Measurements from ENCODE around the gene LRRC36. TPM values are rescaled to one million over a fixed set of nuclear protein-coding genes. Genes with fewer than 3 reads are reported as not detected.

LRRC36 gene
- total and polyA plus RNA-seq, 10 of the 15 experiments (the other 5 are each of a cell fraction or from before 2014, with no cell fraction given): 0.45 to 2.0 (median 0.75) TPM; not detected in 1

- no peaks in the 10 kb centered on the region for H3K36me3 ChIP-seq (ENCODE audit: control insufficient read depth in 2 of 2, insufficient read depth in 2 of 2, low read length in 1 of 2)
- TF ChIP-seq ZBTB33 (IDR thresholded peaks at IDR 0.05) (no peak), STAT3 (IDR thresholded peaks at IDR 0.05; ENCODE audit: low read depth, low read length) (no peak), NR2F1 (conservative IDR thresholded peaks at IDR 0.05) (no peak)
- ATAC-seq: no peak
- no peaks in the 10 kb centered on the region for H3K9me3 ChIP-seq (replicated peaks; ENCODE audit: control insufficient read depth, insufficient read depth, low read length)
- H3K27ac ChIP-seq (ENCODE audit: control insufficient read depth, insufficient read depth): no peak overlapping the region
- 0 out of 2 replicates have a peak, but pooled peaks cover 2% of the 10 kb centered on the region for H4K20me1 ChIP-seq (ENCODE audit: control insufficient read depth, insufficient read depth)
- ChIA-PET CTCF (interaction anchor here (0.8 kb wide), 1 partner anchor 47 kb away, joined by 4 read pairs; no protein-coding TSS in a partner anchor), POLR2A (no interaction called here), SMC1A (ENCODE audit: uncharacterized antibody, unreplicated experiment) (no interaction called here), RAD21 (ENCODE audit: unreplicated experiment) (interaction anchor here (0.9 kb wide), 1 partner anchor 160 kb away, joined by 3 read pairs; no protein-coding TSS in a partner anchor)
- in situ Hi-C loops (cut with MboI) (loop anchor here (25.0 kb wide), 1 partner anchor 433 kb away; the partner anchor contains the start of gene CES4A), intact Hi-C loops (cut with micrococcal nuclease; ENCODE audit: unreplicated experiment) (no loop called here)
- no peaks in the 10 kb centered on the region for H3K4me1 ChIP-seq (ENCODE audit: control insufficient read depth, insufficient read depth, low read length)
- FAIRE-seq: no peak
- peaks cover 2 to 6% of the 10 kb centered on the region in 2 experiments; a peak in 3 of 4 replicates for H3K27me3 ChIP-seq (replicated peaks in 1 of 2; ENCODE audit: control insufficient read depth in 2 of 2, insufficient read depth in 2 of 2, low read length in 1 of 2)
- no peak overlapping the region for H2AFZ ChIP-seq (ENCODE audit: control insufficient read depth, low read depth, low read length)
- H3K4me2 ChIP-seq (ENCODE audit: control insufficient read depth, insufficient read depth): no peak overlapping the region
- 0% methylated on average over 1 of the region's 3 CpGs for WGBS (ENCODE audit: insufficient coverage, insufficient replicate concordance, low lambda C conversion rate, missing lambda C conversion rate)
- BruUV-seq (replicated peaks): no TSS peak
- H3K79me2 ChIP-seq (ENCODE audit: control insufficient read depth, insufficient read depth, low read length): no peaks in the 10 kb centered on the region
- no peak overlapping the region for H3K9ac ChIP-seq (ENCODE audit: control insufficient read depth, insufficient read depth, low read length)
- no peak for DNase-seq (ENCODE audit: low read depth, low spot score)
- H3K4me3 ChIP-seq: no peak overlapping the region
Measured at GRCh38 chr16:67419931-67420330, 93.3 kb downstream of the LRRC36 start.

- TF ChIP-seq POU2F2 (IDR thresholded peaks at IDR 0.05; ENCODE audit: borderline replicate concordance, low read depth, low read length): no peak
- TF ChIP-seq, protein P1, sequence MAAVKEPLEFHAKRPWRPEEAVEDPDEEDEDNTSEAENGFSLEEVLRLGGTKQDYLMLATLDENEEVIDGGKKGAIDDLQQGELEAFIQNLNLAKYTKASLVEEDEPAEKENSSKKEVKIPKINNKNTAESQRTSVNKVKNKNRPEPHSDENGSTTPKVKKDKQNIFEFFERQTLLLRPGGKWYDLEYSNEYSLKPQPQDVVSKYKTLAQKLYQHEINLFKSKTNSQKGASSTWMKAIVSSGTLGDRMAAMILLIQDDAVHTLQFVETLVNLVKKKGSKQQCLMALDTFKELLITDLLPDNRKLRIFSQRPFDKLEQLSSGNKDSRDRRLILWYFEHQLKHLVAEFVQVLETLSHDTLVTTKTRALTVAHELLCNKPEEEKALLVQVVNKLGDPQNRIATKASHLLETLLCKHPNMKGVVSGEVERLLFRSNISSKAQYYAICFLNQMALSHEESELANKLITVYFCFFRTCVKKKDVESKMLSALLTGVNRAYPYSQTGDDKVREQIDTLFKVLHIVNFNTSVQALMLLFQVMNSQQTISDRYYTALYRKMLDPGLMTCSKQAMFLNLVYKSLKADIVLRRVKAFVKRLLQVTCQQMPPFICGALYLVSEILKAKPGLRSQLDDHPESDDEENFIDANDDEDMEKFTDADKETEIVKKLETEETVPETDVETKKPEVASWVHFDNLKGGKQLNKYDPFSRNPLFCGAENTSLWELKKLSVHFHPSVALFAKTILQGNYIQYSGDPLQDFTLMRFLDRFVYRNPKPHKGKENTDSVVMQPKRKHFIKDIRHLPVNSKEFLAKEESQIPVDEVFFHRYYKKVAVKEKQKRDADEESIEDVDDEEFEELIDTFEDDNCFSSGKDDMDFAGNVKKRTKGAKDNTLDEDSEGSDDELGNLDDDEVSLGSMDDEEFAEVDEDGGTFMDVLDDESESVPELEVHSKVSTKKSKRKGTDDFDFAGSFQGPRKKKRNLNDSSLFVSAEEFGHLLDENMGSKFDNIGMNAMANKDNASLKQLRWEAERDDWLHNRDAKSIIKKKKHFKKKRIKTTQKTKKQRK (IDR thresholded peaks at IDR 0.05; ENCODE audit: low read depth, low read length): no peak
- TF ChIP-seq FOXK2 (IDR thresholded peaks at IDR 0.05): no peak
- TF ChIP-seq, protein P2, sequence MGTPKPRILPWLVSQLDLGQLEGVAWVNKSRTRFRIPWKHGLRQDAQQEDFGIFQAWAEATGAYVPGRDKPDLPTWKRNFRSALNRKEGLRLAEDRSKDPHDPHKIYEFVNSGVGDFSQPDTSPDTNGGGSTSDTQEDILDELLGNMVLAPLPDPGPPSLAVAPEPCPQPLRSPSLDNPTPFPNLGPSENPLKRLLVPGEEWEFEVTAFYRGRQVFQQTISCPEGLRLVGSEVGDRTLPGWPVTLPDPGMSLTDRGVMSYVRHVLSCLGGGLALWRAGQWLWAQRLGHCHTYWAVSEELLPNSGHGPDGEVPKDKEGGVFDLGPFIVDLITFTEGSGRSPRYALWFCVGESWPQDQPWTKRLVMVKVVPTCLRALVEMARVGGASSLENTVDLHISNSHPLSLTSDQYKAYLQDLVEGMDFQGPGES (IDR thresholded peaks at IDR 0.05): no peak
- no peak for ATAC-seq
- ChIA-PET SMC1A (ENCODE audit: uncharacterized antibody, unreplicated experiment) (interaction anchor here (1.2 kb wide), 1 partner anchor 27 kb away, joined by 4 read pairs; no protein-coding TSS in a partner anchor), RAD21 (ENCODE audit: unreplicated experiment) (interaction anchor here (0.6 to 0.9 kb wide), 2 partner anchors 14 to 27 kb away, joined by 3 read pairs; no protein-coding TSS in a partner anchor), POLR2A (no interaction called here), CTCF (interaction anchor here (0.6 to 0.7 kb wide), 2 partner anchors 53 to 1057 kb away, joined by 4 read pairs; no protein-coding TSS in a partner anchor)
- no peaks in the 10 kb centered on the region for H3K79me2 ChIP-seq (ENCODE audit: control insufficient read depth, insufficient read depth, low read length)
- no peak for DNase-seq (ENCODE audit: low read depth, low spot score)
- intact Hi-C loops (cut with micrococcal nuclease; ENCODE audit: unreplicated experiment): no loop called here
- H3K9me3 ChIP-seq (replicated peaks; ENCODE audit: control insufficient read depth, insufficient read depth, low read length): no peaks in the 10 kb centered on the region
- H3K36me3 ChIP-seq (ENCODE audit: control insufficient read depth in 2 of 2, insufficient read depth in 2 of 2, low read length in 1 of 2): no peaks in the 10 kb centered on the region
- no peak overlapping the region for H3K9ac ChIP-seq (ENCODE audit: control insufficient read depth, insufficient read depth, low read length)
- H3K27ac ChIP-seq (ENCODE audit: control insufficient read depth, insufficient read depth): no peak overlapping the region
- no peak overlapping the region for H3K4me3 ChIP-seq
- no TSS peak for BruUV-seq (replicated peaks)
- no peak for FAIRE-seq
- H3K4me1 ChIP-seq (ENCODE audit: control insufficient read depth, insufficient read depth, low read length): no peaks in the 10 kb centered on the region
- H3K4me2 ChIP-seq (ENCODE audit: control insufficient read depth, insufficient read depth): no peak overlapping the region
- H4K20me1 ChIP-seq (ENCODE audit: control insufficient read depth, insufficient read depth): 0 out of 2 replicates have a peak, but pooled peaks cover 2% of the 10 kb centered on the region
- 15% methylated on average over 4 of the region's 4 CpGs for WGBS (ENCODE audit: insufficient coverage, insufficient replicate concordance, low lambda C conversion rate, missing lambda C conversion rate)
- H2AFZ ChIP-seq (ENCODE audit: control insufficient read depth, low read depth, low read length): no peak overlapping the region
- peaks cover 4 to 6% of the 10 kb centered on the region in 2 experiments; a peak in 3 of 4 replicates for H3K27me3 ChIP-seq (replicated peaks in 1 of 2; ENCODE audit: control insufficient read depth in 2 of 2, insufficient read depth in 2 of 2, low read length in 1 of 2)
- in situ Hi-C loops (cut with MboI): loop anchor here (25.0 kb wide), 1 partner anchor 434 kb away; the partner anchor contains the start of gene CES4A
Measured at GRCh38 chr16:67421030-67421429, 94.4 kb downstream of the LRRC36 start.
